DLD1 (cell line): ENCODE results near the gene MID1.

Experiments
- in situ Hi-C: cut with HindIII; loops from 2 replicates; pipeline ENCODE4 v1.10.0; 2017; ENCODE audit warnings: low sequenced_read_pairs

MID1 gene

GRCh38 chrX:10496345-10496965, 123.9 kb downstream of the MID1 start:
- in situ Hi-C loops: no loop called here

GRCh38 chrX:10495677-10496076, 124.7 kb downstream of the MID1 start:
- in situ Hi-C loops: no loop called here

- in situ Hi-C loops: no loop called here
Observed at GRCh38 chrX:10492250-10492649, 128.1 kb downstream of the MID1 start.

GRCh38 chrX:10486373-10486772, 134.0 kb downstream of the MID1 start:
- in situ Hi-C loops: no loop called here

- in situ Hi-C loops: no loop called here
Observed at GRCh38 chrX:10485326-10485725, 135.1 kb downstream of the MID1 start.

- in situ Hi-C loops: no loop called here
Observed at GRCh38 chrX:10484683-10485247, 135.6 kb downstream of the MID1 start.

GRCh38 chrX:10483191-10483831, 137.1 kb downstream of the MID1 start:
- in situ Hi-C loops: no loop called here

GRCh38 chrX:10482708-10483107, 137.7 kb downstream of the MID1 start:
- in situ Hi-C loops: no loop called here

GRCh38 chrX:10482261-10482660, 138.1 kb downstream of the MID1 start:
- in situ Hi-C loops: no loop called here

GRCh38 chrX:10480861-10481260, 139.5 kb downstream of the MID1 start:
- in situ Hi-C loops: no loop called here

- in situ Hi-C loops: no loop called here
Observed at GRCh38 chrX:10479508-10479907, 140.9 kb downstream of the MID1 start.

- in situ Hi-C loops: no loop called here
Observed at GRCh38 chrX:10477525-10477924, 142.9 kb downstream of the MID1 start.

GRCh38 chrX:10474913-10475568, 145.3 kb downstream of the MID1 start:
- in situ Hi-C loops: no loop called here

GRCh38 chrX:10474510-10474909, 145.9 kb downstream of the MID1 start:
- in situ Hi-C loops: no loop called here

GRCh38 chrX:10471418-10471817, 149.0 kb downstream of the MID1 start:
- in situ Hi-C loops: no loop called here

- in situ Hi-C loops: no loop called here
Observed at GRCh38 chrX:10470009-10470408, 150.4 kb downstream of the MID1 start.

- in situ Hi-C loops: no loop called here
Observed at GRCh38 chrX:10467793-10468192, 152.6 kb downstream of the MID1 start.

GRCh38 chrX:10465254-10465653, 155.1 kb downstream of the MID1 start:
- in situ Hi-C loops: no loop called here

- in situ Hi-C loops: no loop called here
Observed at GRCh38 chrX:10457092-10457491, 163.3 kb downstream of the MID1 start.

- in situ Hi-C loops: no loop called here
Observed at GRCh38 chrX:10453945-10454344, 166.4 kb downstream of the MID1 start.

GRCh38 chrX:10450959-10451355, 169.4 kb downstream of the MID1 start:
- in situ Hi-C loops: no loop called here
